Immature natural killer cell (primary cell): Measurements from ENCODE around the gene COL26A1. TPM values are rescaled to one million over a fixed set of nuclear protein-coding genes. Genes with fewer than 3 reads are reported as not detected.

Experiments used
- DNase-seq, 3 donors: peaks; one replicate each; pipeline ENCODE4 v3.0.0; 2022; ENCODE audit warnings: mixed read lengths in 1 of 3
- H3K27ac Mint-ChIP-seq, 6 donors: one replicate each; pipeline ENCODE4 v1.8.0; 2020; ENCODE audit warnings: mixed read lengths in 6 of 6, mild to moderate bottlenecking in 5 of 6, inconsistent platforms in 4 of 6, moderate library complexity in 3 of 6
- H3K27me3 Mint-ChIP-seq, 3 donors: one replicate each; pipeline ENCODE4 v1.8.0; 2020 to 2021; ENCODE audit warnings: low read depth in 3 of 3, mild to moderate bottlenecking in 3 of 3, mixed read lengths in 3 of 3, moderate library complexity in 3 of 3, inconsistent platforms in 1 of 3
- H3K36me3 Mint-ChIP-seq, 3 donors: one replicate each; pipeline ENCODE4 v1.8.0; 2020; ENCODE audit warnings: mixed read lengths in 3 of 3, inconsistent platforms in 2 of 3, mild to moderate bottlenecking in 2 of 3
- H3K4me1 Mint-ChIP-seq, 2 donors: one replicate each; pipeline ENCODE4 v1.8.0; 2020; ENCODE audit warnings: inconsistent platforms in 2 of 2, mild to moderate bottlenecking in 2 of 2, mixed read lengths in 2 of 2, moderate library complexity in 1 of 2
- H3K4me3 Mint-ChIP-seq, 5 donors: one replicate each; pipeline ENCODE4 v1.8.0; 2020; ENCODE audit warnings: mild to moderate bottlenecking in 5 of 5, mixed read lengths in 5 of 5, inconsistent platforms in 3 of 5, moderate library complexity in 3 of 5
- H3K9me3 Mint-ChIP-seq, 6 donors: one replicate each; pipeline ENCODE4 v1.8.0; 2020; ENCODE audit warnings: mild to moderate bottlenecking in 6 of 6, mixed read lengths in 6 of 6, inconsistent platforms in 4 of 6, moderate library complexity in 3 of 6
- polyA plus RNA-seq, 3 donors: library from polyadenylated mRNA; unstranded; fragments of 300-500 nt; fragmentation: Illumina TruSeq; gene quantifications; one replicate each; pipeline ENCODE4 v1.2.3, GENCODE V29; 2021

Gene COL26A1
- polyA plus RNA-seq, 3 donors from 2014 or later, result not detected

- Mint-ChIP-seq H3K36me3 (no peaks in the 10 kb centered on the region), H3K4me3 (no peak overlapping the region), H3K4me1 (no peaks in the 10 kb centered on the region), H3K9me3 (no peaks in the 10 kb centered on the region), H3K27me3 (peaks cover 0 to 4% (median 2%) of the 10 kb centered on the region in 3 donors), H3K27ac (no peak overlapping the region)
- no peak for DNase-seq
These were observed 228.2 kb downstream of the COL26A1 start for GRCh38 chr7:101590663-101591435.

- Mint-ChIP-seq H3K4me1 (no peaks in the 10 kb centered on the region), H3K9me3 (no peaks in the 10 kb centered on the region), H3K27ac (no peak overlapping the region), H3K27me3 (peaks cover 0 to 4% (median 2%) of the 10 kb centered on the region in 3 donors), H3K4me3 (no peak overlapping the region), H3K36me3 (no peaks in the 10 kb centered on the region)
- DNase-seq, result no peak
These were observed 228.8 kb downstream of the COL26A1 start for GRCh38 chr7:101591504-101591903.

GRCh38 chr7:101593556-101593955 lies 230.9 kb downstream of the COL26A1 start:
- no peaks in the 10 kb centered on the region for H3K36me3 Mint-ChIP-seq
- H3K4me3 Mint-ChIP-seq, result no peak overlapping the region
- H3K9me3 Mint-ChIP-seq, result no peaks in the 10 kb centered on the region
- H3K4me1 Mint-ChIP-seq, result no peaks in the 10 kb centered on the region
- peaks cover 0 to 2% (median 2%) of the 10 kb centered on the region in 3 donors for H3K27me3 Mint-ChIP-seq
- no peak overlapping the region for H3K27ac Mint-ChIP-seq
- no peak for DNase-seq

GRCh38 chr7:101594790-101595189 lies 232.1 kb downstream of the COL26A1 start:
- Mint-ChIP-seq H3K9me3 (no peaks in the 10 kb centered on the region), H3K36me3 (no peaks in the 10 kb centered on the region), H3K27me3 (peaks cover 0 to 2% (median under 1%) of the 10 kb centered on the region in 3 donors), H3K27ac (no peak overlapping the region), H3K4me1 (no peaks in the 10 kb centered on the region), H3K4me3 (no peak overlapping the region)
- DNase-seq, result no peak

- no peak overlapping the region for H3K4me3 Mint-ChIP-seq
- H3K4me1 Mint-ChIP-seq, result no peaks in the 10 kb centered on the region
- H3K9me3 Mint-ChIP-seq, result no peaks in the 10 kb centered on the region
- H3K36me3 Mint-ChIP-seq, result no peaks in the 10 kb centered on the region
- no peak for DNase-seq
- peaks cover 0 to 2% (median 0%) of the 10 kb centered on the region in 3 donors for H3K27me3 Mint-ChIP-seq
- H3K27ac Mint-ChIP-seq, result no peak overlapping the region
These were observed 232.6 kb downstream of the COL26A1 start for GRCh38 chr7:101595246-101595645.

- Mint-ChIP-seq H3K27ac (no peak overlapping the region), H3K9me3 (no peaks in the 10 kb centered on the region), H3K27me3 (peaks cover 0 to 2% (median 0%) of the 10 kb centered on the region in 3 donors), H3K4me1 (no peaks in the 10 kb centered on the region), H3K4me3 (no peak overlapping the region), H3K36me3 (no peaks in the 10 kb centered on the region)
- DNase-seq, result no peak
These were observed 233.3 kb downstream of the COL26A1 start for GRCh38 chr7:101595766-101596537.

GRCh38 chr7:101596898-101597297 lies 234.2 kb downstream of the COL26A1 start:
- Mint-ChIP-seq H3K4me1 (no peaks in the 10 kb centered on the region), H3K9me3 (no peaks in the 10 kb centered on the region), H3K27me3 (peaks cover 0 to 2% (median 0%) of the 10 kb centered on the region in 3 donors), H3K27ac (no peak overlapping the region), H3K36me3 (no peaks in the 10 kb centered on the region), H3K4me3 (no peak overlapping the region)
- DNase-seq, result no peak

GRCh38 chr7:101597941-101598340 lies 235.3 kb downstream of the COL26A1 start:
- H3K27ac Mint-ChIP-seq, result no peak overlapping the region
- H3K27me3 Mint-ChIP-seq, result peaks cover 0 to 2% (median 0%) of the 10 kb centered on the region in 3 donors
- H3K4me1 Mint-ChIP-seq, result no peaks in the 10 kb centered on the region
- no peak overlapping the region for H3K4me3 Mint-ChIP-seq
- no peak for DNase-seq
- H3K9me3 Mint-ChIP-seq, result no peaks in the 10 kb centered on the region
- H3K36me3 Mint-ChIP-seq, result no peaks in the 10 kb centered on the region

- no peak overlapping the region for H3K27ac Mint-ChIP-seq
- H3K36me3 Mint-ChIP-seq, result no peaks in the 10 kb centered on the region
- H3K4me1 Mint-ChIP-seq, result no peaks in the 10 kb centered on the region
- no peaks in the 10 kb centered on the region for H3K9me3 Mint-ChIP-seq
- peaks cover 0 to 2% (median 0%) of the 10 kb centered on the region in 3 donors for H3K27me3 Mint-ChIP-seq
- H3K4me3 Mint-ChIP-seq, result no peak overlapping the region
- no peak for DNase-seq
These were observed 235.8 kb downstream of the COL26A1 start for GRCh38 chr7:101598422-101598985.

GRCh38 chr7:101598986-101599771 lies 236.5 kb downstream of the COL26A1 start:
- H3K27ac Mint-ChIP-seq, result no peak overlapping the region
- no peaks in the 10 kb centered on the region for H3K27me3 Mint-ChIP-seq
- no peak for DNase-seq
- H3K4me1 Mint-ChIP-seq, result no peaks in the 10 kb centered on the region
- H3K9me3 Mint-ChIP-seq, result no peaks in the 10 kb centered on the region
- H3K4me3 Mint-ChIP-seq, result no peak overlapping the region
- H3K36me3 Mint-ChIP-seq, result no peaks in the 10 kb centered on the region

- no peaks in the 10 kb centered on the region for H3K9me3 Mint-ChIP-seq
- H3K4me3 Mint-ChIP-seq, result no peak overlapping the region
- no peaks in the 10 kb centered on the region for H3K27me3 Mint-ChIP-seq
- H3K36me3 Mint-ChIP-seq, result no peaks in the 10 kb centered on the region
- no peak overlapping the region for H3K27ac Mint-ChIP-seq
- DNase-seq, result no peak
- no peaks in the 10 kb centered on the region for H3K4me1 Mint-ChIP-seq
These were observed 237.1 kb downstream of the COL26A1 start for GRCh38 chr7:101599787-101600186.

GRCh38 chr7:101602082-101602481 lies 239.4 kb downstream of the COL26A1 start:
- no peaks in the 10 kb centered on the region for H3K27me3 Mint-ChIP-seq
- H3K27ac Mint-ChIP-seq, result no peak overlapping the region
- H3K4me3 Mint-ChIP-seq, result no peak overlapping the region
- H3K4me1 Mint-ChIP-seq, result no peaks in the 10 kb centered on the region
- no peaks in the 10 kb centered on the region for H3K9me3 Mint-ChIP-seq
- H3K36me3 Mint-ChIP-seq, result no peaks in the 10 kb centered on the region
- no peak for DNase-seq

- no peak overlapping the region for H3K4me3 Mint-ChIP-seq
- DNase-seq, result peak; percentile 35 to 48 (median 44)
- no peaks in the 10 kb centered on the region for H3K36me3 Mint-ChIP-seq
- no peaks in the 10 kb centered on the region for H3K9me3 Mint-ChIP-seq
- no peaks in the 10 kb centered on the region for H3K4me1 Mint-ChIP-seq
- H3K27me3 Mint-ChIP-seq, result no peaks in the 10 kb centered on the region
- no peak overlapping the region for H3K27ac Mint-ChIP-seq
These were observed 240.0 kb downstream of the COL26A1 start for GRCh38 chr7:101602484-101603241.
